GM12872 (cell line): ENCODE measurements around the gene TSEN2.

Source experiments
- TF ChIP-seq, protein P1 (sequence below): IDR thresholded peaks from 3 replicates; pipeline ENCODE4 v1.5.1; 2011; ENCODE audit warnings: low read depth, mild to moderate bottlenecking, low read length, moderate library complexity; ENCODE audit not compliant: insufficient read depth

The TSEN2 gene

GRCh38 chr3:12462159-12462947 is 21.9 kb upstream of the TSEN2 start:
- TF ChIP-seq, protein P1, sequence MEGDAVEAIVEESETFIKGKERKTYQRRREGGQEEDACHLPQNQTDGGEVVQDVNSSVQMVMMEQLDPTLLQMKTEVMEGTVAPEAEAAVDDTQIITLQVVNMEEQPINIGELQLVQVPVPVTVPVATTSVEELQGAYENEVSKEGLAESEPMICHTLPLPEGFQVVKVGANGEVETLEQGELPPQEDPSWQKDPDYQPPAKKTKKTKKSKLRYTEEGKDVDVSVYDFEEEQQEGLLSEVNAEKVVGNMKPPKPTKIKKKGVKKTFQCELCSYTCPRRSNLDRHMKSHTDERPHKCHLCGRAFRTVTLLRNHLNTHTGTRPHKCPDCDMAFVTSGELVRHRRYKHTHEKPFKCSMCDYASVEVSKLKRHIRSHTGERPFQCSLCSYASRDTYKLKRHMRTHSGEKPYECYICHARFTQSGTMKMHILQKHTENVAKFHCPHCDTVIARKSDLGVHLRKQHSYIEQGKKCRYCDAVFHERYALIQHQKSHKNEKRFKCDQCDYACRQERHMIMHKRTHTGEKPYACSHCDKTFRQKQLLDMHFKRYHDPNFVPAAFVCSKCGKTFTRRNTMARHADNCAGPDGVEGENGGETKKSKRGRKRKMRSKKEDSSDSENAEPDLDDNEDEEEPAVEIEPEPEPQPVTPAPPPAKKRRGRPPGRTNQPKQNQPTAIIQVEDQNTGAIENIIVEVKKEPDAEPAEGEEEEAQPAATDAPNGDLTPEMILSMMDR, result no peak

- TF ChIP-seq, protein P1, result no peak
Observed at GRCh38 chr3:12463686-12464085, 20.6 kb upstream of the TSEN2 start.

GRCh38 chr3:12464181-12464580 is 20.1 kb upstream of the TSEN2 start:
- TF ChIP-seq, protein P1, result no peak

DNA sequence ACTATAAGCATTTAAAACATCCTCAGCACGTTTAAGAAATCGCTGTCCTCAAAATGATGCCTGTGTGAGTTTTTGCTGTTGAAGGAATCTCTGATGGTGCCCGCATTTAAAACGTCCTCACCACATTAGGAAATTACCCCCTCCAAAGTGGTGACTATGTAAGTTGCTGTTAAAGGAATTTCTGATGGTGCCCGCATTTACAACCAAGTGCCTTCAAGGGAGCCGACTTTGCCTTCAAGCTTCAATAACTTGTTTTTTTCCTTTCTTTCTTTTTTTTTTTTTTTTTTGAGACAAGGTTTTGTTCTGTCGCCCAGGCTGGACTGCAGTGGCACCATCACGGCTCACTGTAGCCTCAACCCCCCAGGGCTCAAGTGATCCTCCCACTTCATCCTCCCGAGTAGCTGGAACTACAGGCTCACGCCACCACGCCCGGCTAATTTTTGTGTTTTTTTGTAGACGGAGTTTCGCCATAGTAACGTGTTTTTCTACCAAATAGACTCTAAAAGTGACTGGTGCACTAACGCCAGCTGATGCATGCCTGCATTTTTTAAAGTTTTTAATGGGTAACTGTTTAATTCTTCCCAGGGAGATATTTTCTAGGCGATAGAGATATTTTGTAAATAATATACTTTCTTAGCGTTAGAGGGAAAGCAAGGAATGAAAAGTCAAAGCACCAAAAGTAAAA is 19.0 kb upstream of the TSEN2 start:
- TF ChIP-seq, protein P1, result no peak

GRCh38 chr3:12465836-12466225 is 18.4 kb upstream of the TSEN2 start:
- TF ChIP-seq, protein P1, result no peak

GRCh38 chr3:12467746-12468145 is 16.5 kb upstream of the TSEN2 start:
- TF ChIP-seq, protein P1, result no peak

DNA sequence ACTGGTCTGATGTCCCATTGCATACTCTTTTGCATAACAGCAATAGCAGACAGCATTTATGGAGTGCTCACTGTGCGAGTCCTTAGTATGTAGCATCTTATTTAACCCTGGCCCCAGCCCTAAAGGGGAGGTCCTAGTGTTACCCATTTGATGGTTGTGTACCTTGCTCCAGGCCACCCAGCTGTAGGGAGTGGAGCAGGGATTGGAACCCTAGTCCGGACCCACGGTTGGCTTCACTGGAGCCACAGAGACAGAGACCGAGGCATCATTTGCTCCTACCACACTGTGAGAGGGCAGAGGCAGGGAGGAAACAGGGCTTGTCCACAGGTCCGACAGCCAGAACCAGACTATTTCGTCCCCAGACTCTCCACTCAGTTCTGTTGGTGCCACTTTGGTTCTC is 16.0 kb upstream of the TSEN2 start:
- TF ChIP-seq, protein P1, result no peak
